ENCODE data around the gene PDGFD. TPM values are rescaled to one million over a fixed set of nuclear protein-coding genes. Genes with fewer than 3 reads are reported as not detected.

Gene PDGFD
- total and polyA plus RNA-seq, 2 experiments from 2014 or later: 1.9 to 4.5 TPM

- TF ChIP-seq CTCF (conservative IDR thresholded peaks at IDR 0.05; ENCODE audit: low read depth in 2 of 2): no peak
- TF ChIP-seq JUNB (IDR thresholded peaks at IDR 0.05; ENCODE audit: unreplicated experiment): no peak
- TF ChIP-seq, protein P1, sequence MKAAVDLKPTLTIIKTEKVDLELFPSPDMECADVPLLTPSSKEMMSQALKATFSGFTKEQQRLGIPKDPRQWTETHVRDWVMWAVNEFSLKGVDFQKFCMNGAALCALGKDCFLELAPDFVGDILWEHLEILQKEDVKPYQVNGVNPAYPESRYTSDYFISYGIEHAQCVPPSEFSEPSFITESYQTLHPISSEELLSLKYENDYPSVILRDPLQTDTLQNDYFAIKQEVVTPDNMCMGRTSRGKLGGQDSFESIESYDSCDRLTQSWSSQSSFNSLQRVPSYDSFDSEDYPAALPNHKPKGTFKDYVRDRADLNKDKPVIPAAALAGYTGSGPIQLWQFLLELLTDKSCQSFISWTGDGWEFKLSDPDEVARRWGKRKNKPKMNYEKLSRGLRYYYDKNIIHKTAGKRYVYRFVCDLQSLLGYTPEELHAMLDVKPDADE (IDR thresholded peaks at IDR 0.05): no peak
- TF ChIP-seq POLR2AphosphoS5 (IDR thresholded peaks at IDR 0.05; ENCODE audit: low read depth): no peak
These were observed 168.1 kb downstream of the PDGFD start (continued) for GRCh38 chr11:103995896-103996295.

GRCh38 chr11:103994518-103994917 is 169.4 kb downstream of the PDGFD start:
- no peaks in the 10 kb centered on the region for H3K36me3 ChIP-seq (ENCODE audit: insufficient read depth)
- H3K27ac Mint-ChIP-seq: no peak overlapping the region
- H3K9me3 Mint-ChIP-seq: no peaks in the 10 kb centered on the region
- peaks cover 2% of the 10 kb centered on the region for H3K27me3 Mint-ChIP-seq (ENCODE audit: insufficient read depth, low read depth, poor library complexity)
- H3K36me3 Mint-ChIP-seq (ENCODE audit: low read depth): no peaks in the 10 kb centered on the region
- no peaks in the 10 kb centered on the region for H3F3A ChIP-seq (replicated peaks; ENCODE audit: low read depth)
- no peaks in the 10 kb centered on the region for H3K79me2 ChIP-seq (replicated peaks; ENCODE audit: insufficient read depth)
- DNase-seq (ENCODE audit: low spot score): no peak
- no peak overlapping the region for H3K4me3 Mint-ChIP-seq
- no peaks in the 10 kb centered on the region for H3K9me2 ChIP-seq (ENCODE audit: insufficient read depth)
- H3K4me1 Mint-ChIP-seq: no peaks in the 10 kb centered on the region
- ATAC-seq: no peak
- TF ChIP-seq JUNB (IDR thresholded peaks at IDR 0.05; ENCODE audit: unreplicated experiment) (no peak), ZNF114 (CRISPR knock-in tag; IDR thresholded peaks at IDR 0.05) (no peak), NANOG (IDR thresholded peaks at IDR 0.05; ENCODE audit: borderline replicate concordance) (no peak), CREB1 (CRISPR knock-in tag; IDR thresholded peaks at IDR 0.05; ENCODE audit: low read depth) (no peak), EZH2phosphoT487 (IDR thresholded peaks at IDR 0.05; ENCODE audit: unreplicated experiment) (no peak), EZH2 (IDR thresholded peaks at IDR 0.05; ENCODE audit: low read depth, unreplicated experiment) (no peak)
- TF ChIP-seq, protein P1 (IDR thresholded peaks at IDR 0.05): no peak
- TF ChIP-seq, protein P2, sequence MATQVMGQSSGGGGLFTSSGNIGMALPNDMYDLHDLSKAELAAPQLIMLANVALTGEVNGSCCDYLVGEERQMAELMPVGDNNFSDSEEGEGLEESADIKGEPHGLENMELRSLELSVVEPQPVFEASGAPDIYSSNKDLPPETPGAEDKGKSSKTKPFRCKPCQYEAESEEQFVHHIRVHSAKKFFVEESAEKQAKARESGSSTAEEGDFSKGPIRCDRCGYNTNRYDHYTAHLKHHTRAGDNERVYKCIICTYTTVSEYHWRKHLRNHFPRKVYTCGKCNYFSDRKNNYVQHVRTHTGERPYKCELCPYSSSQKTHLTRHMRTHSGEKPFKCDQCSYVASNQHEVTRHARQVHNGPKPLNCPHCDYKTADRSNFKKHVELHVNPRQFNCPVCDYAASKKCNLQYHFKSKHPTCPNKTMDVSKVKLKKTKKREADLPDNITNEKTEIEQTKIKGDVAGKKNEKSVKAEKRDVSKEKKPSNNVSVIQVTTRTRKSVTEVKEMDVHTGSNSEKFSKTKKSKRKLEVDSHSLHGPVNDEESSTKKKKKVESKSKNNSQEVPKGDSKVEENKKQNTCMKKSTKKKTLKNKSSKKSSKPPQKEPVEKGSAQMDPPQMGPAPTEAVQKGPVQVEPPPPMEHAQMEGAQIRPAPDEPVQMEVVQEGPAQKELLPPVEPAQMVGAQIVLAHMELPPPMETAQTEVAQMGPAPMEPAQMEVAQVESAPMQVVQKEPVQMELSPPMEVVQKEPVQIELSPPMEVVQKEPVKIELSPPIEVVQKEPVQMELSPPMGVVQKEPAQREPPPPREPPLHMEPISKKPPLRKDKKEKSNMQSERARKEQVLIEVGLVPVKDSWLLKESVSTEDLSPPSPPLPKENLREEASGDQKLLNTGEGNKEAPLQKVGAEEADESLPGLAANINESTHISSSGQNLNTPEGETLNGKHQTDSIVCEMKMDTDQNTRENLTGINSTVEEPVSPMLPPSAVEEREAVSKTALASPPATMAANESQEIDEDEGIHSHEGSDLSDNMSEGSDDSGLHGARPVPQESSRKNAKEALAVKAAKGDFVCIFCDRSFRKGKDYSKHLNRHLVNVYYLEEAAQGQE (IDR thresholded peaks at IDR 0.05; ENCODE audit: unreplicated experiment): no peak
- no peaks in the 10 kb centered on the region for H3K4me1 ChIP-seq (ENCODE audit: insufficient read depth)
- no peak overlapping the region for H3K4me3 ChIP-seq
- no peak overlapping the region for H3K27ac ChIP-seq (ENCODE audit: low read depth)
- H2AFZ ChIP-seq: no peak overlapping the region
- no peak overlapping the region for H3K4me2 ChIP-seq
- H4K20me1 ChIP-seq (replicated peaks; ENCODE audit: insufficient read depth): no peaks in the 10 kb centered on the region
- H3K27me3 ChIP-seq (ENCODE audit: insufficient read depth): no peaks in the 10 kb centered on the region
